Inflammatory macrophage treated with lipopolysaccharide for 1 hour (primary cell): ENCODE data around the gene LY6G5C.
A peak's percentile ranks its signal among the peaks of the same experiment; 100 is the strongest.

ENCODE experiments used
- DNase-seq, 2 donors: peaks; one replicate each; pipeline ENCODE4 v3.0.0-alpha.2; 2020 to 2022

The LY6G5C gene

DNA sequence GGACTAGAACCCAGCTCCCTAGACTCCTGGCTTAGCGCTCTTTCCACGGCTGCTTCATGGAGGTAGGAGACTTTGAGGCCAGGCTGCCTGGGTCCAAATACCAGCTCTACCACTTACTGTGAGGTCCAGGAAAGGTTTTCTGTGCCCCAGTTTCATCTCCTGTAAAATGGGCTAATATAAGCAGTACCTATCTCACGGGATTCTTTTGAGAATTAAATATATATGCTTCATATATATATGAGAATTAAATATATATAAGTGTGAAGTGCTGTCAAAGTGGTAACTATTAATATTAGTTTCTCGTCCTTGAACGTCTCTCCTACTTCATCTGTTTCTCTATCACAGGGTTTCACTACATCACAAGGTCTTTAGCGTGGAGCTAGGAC lies 10.2 kb upstream of the LY6G5C start:
- no peak for DNase-seq

DNA sequence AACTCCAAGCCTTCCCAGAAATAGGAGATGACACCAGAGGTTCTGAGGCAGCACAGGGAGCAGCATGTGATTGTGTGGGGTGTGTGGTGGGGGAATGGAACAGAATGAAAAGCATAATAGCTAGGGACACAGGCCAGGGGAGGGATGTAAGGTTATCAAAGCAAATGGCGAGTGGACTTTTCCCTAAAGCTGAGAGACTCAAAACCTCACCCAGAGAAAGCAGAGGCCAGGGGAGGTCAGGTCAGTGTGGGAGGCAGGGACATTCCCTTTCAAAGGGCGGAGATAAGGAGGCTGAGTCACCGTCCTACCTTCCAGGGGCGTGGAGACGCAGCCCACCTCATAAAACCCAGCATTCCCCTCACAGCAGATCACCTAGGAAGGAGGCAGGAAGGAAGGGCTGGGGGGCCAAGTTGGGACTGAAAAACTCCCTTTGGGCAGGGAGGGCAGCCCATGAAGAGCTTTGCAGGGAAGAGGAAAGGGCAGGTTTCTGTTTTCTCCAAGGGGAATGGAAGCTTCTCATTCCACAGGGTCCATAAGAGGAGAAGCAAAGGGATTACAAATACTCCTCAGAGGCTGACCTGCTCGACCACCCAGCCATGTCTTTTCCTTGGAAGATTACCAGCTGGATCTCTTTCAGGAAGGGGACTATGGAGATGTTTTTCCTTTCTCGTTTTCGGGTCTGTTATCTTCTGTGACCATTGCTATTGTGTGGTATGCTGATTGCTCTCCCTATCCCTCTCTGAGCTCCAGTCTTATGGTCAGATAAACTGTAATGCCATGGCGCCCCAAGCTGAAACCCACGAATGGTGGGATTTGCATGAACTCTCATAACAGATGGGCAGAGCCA lies 9.6 kb upstream of the LY6G5C start:
- peak in 1 of 2 donors; percentile 50 for DNase-seq

DNA sequence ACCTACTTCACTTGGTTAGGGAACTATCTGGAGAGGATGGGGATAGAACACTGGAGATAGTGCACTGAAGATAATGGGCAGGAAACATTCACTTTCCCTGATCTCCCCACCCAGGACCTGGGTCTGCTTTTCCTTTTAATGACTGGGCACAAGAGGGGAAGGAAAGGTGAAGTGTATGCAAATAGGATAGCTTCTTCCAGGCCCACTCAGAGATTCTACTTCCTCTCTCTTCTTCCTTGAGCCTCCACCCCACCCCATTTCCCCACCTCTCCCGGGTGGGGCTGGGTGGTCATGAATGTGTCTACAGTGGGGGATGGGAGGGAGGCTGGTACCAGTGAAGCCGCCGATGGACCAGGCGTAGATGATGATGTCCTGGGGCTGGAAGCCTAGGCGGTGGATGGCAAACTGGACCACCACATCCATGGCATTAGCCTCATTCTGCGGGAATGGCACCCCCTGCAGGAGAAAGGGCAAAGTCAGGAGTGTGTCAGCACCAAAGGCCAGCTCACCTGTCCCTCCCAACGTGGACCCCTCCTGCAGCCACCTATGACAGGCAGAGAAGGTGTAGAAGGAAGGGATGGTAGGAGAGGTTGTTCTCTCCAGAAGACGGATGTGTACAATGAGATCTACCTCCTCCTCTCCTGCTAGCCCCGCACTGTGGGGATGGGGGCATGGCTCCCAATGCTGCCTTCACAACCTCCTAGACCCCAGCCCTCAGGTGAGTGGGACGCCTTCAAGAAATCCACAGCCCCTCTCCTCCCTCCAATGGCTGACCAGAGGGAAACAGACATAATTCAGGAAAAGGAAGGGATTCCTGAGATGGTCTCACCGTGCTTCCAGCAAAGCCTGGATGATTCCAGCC lies 8.6 kb upstream of the LY6G5C start:
- no peak for DNase-seq

DNA sequence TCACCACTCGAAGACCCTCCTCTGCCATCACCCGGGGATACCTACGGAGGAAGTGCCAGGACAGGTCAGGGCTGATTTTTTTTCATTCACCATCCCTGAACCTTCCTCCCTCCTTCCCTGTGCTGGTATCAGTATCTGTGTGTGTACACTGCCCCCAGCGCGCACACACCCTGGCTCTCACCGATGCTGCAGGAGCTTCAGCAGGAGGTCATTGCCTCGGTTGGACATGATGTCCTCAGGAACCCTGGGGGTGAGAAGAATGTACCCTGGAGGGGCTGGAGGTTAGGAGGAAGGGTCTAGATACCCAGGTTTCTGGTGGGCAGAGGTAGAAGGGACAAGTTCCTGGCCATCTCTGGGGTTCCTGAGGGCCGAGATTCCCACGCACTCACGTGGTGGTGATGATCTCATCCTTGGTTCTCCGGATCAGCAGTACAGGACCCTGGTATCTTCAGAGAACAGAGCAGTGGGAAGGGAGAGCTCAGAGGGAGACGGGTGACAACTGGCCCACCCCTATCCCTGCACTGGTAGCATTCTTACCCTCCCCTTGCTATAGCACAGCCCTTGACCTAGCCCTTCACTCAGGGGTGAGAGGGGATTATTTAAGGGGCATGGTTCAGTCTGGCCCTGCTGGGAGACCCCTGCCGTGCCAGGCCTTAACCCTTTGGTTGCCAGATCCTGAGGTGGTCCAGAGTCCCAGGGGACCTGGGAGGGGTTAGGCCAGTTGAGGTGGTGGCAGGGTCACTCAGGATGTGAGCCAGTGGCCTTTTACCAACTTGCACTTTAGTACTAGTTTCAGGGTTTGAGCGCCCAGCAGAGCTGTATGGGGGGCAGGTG lies 7.2 kb upstream of the LY6G5C start:
- no peak for DNase-seq

DNA sequence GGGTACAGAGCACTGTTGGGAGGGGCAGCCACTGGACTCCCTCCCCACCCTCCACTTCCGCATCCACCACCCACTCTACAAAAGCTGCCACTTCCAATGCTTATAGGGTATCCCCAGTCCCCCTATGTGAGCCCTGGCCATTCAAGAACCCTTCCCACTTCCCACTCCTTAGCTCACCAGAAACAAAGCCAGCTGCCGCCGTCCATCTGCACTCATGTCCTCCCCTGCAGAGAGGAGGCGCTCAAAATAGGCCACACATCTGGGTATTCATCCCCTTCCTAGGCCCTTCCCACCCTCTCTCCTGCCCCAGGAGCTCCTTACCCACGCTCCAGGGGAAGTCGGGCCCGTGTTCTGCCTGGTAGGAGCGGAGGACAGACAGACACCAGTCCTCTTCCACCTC lies 6.5 kb upstream of the LY6G5C start:
- no peak for DNase-seq

DNA sequence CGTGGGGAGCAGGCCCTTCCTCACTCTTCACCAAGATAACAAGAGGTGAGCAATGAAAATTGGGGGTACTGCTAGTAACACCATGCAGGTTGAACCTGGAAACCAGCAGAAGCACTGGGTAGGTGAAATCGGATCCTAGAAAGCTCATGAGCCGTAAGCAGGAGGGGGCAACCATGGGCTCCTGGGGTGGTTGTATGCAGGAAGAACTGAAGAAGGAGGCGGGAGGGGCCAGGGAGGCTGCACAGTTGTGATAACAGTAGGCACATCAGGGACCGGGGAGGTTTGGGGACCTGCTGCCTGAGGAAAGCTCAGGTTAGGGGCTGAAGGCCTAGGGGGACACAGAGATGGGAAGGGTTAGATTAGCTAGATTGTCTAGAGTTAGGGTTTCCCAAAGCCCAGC lies 5.6 kb upstream of the LY6G5C start:
- DNase-seq: no peak

DNA sequence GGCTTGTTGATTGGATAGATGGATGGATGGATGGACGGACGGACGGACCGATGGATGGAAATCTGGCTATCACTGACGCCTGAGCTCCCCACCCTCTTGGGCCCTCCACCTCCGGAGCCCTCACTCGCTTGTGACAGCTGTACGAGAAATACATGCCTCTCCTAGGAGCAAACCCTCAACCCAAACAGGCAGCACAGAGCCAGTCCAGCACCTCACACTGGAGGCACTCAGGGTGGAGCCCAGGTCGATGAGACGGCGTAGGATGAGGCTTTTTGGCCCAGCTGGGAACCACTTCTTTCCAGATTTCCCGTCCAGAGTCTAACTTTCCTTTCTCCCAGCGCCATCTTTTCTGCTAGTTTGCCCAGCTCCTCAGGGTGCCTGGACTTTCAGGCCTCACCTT lies 2.7 kb upstream of the LY6G5C start:
- no peak for DNase-seq

DNA sequence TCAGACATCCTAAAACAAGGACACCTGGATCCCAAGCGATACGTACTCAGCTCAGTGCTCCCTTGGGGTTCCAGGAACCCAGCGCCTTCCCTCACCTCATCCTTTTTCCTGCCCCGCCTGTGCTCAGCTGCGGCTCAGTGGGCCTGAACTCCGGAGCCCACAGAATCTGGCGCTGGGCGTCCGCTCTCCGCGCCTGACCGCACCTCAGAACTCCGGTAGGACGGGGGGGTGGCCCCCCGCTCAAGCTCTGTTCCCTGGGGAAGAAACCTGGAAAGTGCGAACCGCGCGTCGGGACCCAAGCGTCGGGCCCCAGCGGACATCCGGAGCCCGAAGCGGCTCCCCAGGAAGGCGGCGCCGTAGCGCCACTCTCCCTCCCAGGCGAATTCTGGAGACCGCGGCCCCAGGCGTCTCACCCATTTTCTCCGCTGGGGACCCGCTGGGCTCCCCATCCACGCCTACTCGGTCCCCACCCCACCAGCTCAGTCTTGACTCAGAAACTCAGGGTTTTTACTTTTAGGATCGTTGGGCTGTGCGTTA lies 336 bp upstream of the LY6G5C start:
- DNase-seq: peak in 1 of 2 donors; percentile 54

DNA sequence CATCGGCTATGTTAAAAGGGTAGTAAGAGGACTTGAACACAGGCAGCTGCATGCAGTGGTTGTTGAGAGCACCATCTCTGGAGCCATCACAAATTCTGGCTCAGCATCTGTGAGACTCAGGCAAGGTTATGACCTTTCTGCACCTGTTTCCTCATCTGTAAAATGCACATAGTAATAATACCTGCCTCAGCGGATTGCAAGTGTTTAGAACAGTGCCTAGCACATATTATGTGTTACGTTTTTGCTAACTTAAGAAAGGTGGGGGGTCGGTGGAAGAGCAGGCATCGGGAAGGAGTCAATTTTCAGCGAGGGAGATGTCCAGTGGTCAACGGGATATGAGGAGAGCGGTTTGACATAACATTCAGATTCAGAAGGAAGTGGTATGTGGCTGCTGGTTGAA lies 2.9 kb downstream of the LY6G5C start:
- no peak for DNase-seq

DNA sequence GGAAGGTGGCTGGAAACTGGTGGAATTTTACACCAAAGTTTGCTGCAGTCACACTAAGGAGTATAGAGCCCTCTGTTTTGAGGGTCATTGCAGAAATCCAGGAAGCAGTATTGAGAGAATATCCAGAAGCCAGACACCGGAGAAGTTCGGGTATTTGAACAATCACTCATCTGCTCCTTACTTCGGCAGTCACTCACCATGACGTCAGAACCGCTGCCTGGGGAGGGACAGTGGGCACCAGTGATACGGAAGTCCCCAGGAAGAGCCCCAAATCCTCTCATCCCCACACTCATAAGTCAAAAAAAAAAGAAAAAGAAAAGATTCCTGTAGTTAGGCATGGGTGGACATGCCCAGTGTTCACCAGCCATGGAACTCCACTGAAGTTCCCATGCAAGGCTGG lies 4.0 kb downstream of the LY6G5C start:
- DNase-seq: no peak

DNA sequence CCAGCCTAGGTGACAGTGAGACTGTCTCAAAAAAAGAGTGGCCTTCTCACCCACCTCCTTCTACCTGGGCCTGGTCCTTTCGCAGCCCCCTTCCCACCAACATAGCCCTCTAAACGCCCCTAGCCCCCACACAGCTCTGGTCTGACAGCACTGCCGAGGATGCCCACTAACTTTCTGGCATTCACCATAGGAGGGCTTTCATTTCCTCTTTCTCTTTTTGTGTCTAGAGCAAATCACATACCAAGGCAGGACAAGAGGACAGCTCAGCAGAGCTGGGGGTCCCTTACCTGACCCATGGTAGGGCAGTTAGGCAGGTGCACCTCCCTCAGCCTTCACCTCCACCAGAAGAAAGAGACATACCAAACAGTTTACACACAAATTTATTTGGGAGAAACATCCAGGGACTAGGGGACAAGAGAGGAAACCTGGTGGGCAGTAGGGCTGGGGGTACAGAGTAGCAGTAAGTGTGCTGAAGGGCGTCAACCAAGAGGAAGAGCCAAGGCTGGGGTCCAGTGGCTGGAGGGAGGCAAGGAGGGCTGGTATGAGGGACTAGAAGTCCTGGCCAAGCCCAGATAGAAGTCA lies 4.5 kb downstream of the LY6G5C start:
- no peak for DNase-seq

DNA sequence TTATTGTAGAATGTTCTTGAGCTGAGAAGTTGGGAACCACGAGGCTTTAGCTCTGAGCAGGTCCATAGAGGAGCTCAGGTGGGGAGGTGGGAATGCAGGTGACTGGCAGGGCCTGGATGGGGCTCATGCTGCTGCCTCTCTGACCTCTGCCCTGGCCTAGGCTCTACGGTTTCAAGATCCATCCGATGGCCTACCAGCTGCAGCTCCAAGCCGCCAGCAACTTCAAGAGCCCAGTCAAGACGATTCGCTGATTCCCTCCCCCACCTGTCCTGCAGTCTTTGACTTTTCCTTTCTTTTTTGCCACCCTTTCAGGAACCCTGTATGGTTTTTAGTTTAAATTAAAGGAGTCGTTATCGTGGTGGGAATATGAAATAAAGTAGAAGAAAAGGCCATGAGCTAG lies 11.2 kb downstream of the LY6G5C start, which contains the start of gene LY6G5B:
Gene LY6G5B, plus strand, starts transcription at position 301 of the 400 bp plus-strand sequence. CDS start 975 bp downstream, outside the sequence.
- DNase-seq: no peak

DNA sequence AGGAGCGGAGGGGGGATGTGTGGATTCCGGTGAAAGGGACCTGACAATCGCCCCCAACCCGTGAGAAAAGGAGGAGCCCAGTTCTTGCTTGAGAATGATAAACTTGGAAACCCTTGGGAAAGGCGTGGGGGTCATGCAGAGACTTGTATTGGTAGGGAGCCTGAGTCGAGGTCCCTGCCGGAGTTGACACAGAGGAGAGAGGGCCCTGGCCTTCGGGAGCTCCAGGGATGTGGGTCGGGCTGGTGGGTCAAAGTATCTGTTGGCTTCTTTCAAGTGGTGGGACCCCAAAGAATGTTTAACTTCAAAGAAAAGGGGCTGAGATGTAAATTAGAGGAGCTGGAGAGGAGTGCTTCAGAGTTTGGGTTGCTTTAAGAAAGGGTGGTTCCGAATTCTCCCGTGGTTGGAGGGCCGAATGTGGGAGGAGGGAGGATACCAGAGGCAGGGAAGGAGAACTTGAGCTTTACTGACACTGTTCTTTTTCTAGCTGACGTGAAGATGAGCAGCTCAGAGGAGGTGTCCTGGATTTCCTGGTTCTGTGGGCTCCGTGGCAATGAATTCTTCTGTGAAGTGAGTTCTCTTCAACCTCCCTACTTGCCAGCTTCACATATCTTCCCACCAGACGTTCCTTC lies 14.4 kb downstream of the LY6G5C start:
- peak; percentile 67 to 75 for DNase-seq

DNA sequence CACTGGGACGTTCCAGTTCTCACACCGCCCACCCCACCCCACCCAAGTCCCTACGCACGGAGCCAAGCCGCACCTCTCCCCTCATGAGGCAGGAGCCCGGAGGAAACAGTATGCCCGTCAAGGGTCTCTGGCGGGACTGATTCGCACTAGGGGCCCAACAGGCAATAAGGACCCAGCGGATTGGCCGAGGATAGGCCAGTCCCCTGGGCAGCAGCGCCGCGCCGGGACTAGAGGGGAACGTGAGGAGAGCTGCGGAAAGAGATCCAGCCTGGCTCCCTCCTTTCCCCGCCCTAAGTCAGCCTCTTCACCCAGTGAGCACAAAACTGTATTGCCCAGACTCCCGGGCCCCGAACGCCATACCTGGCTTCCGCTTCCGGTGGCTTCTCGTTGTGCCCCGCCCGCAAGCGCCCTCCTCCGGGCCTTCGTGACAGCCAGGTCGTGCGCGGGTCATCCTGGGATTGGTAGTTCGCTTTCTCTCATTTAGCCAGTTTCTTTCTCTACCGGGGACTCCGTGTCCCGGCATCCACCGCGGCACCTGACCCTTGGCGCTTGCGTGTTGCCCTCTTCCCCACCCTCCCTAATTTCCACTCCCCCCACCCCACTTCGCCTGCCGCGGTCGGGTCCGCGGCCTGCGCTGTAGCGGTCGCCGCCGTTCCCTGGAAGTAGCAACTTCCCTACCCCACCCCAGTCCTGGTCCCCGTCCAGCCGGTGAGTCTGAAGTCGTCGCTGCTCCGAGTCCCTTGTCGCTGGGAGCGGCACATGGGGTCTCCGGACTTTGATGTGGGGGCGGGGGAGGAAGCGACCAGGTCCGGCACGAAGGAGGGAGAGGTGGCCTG lies 15.1 kb downstream of the LY6G5C start, which contains the start of gene CSNK2B:
Gene CSNK2B, plus strand, starts transcription at position 580 of the 836 bp plus-strand sequence. CDS start 752 bp downstream, outside the sequence.
- DNase-seq: peak; percentile 98

DNA sequence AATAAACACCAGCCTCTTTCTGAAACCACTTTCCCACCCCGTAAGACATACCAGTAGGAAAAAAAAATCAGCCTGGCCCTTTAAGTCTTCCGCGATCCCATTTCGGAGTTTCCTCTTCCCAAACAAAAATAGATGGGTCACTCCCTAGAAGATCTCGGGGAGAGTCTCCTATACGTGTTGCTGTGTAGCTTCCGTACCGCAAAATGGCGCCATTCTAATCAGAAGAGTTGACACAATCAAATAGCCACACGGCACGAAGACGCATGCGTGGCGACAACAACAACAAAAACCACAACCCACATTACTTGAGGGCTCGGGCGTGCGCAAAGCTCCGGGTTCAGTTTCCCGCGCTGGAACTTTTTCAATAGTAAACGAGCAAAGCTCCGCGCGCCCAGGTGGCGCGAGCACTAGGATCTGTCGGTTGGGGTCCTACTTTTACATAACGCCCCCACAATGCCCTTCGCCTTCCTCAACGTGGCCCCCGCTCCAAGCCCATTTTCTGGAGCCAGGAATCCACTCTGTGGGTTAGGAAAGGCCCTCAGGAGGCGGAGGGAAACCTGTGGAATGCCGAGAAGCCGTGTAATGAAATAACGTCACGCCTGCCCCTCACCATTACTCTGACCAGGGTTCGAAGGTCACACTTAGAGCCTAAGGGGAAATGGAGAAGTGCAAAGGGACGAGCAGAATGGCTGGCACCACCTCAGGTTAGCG lies 15.9 kb downstream of the LY6G5C start, which contains the start of gene GPANK1:
Gene GPANK1, minus strand, starts transcription at position 208 of the 711 bp plus-strand sequence. CDS start 519 bp downstream, outside the sequence.
- DNase-seq: peak; percentile 94 to 95

DNA sequence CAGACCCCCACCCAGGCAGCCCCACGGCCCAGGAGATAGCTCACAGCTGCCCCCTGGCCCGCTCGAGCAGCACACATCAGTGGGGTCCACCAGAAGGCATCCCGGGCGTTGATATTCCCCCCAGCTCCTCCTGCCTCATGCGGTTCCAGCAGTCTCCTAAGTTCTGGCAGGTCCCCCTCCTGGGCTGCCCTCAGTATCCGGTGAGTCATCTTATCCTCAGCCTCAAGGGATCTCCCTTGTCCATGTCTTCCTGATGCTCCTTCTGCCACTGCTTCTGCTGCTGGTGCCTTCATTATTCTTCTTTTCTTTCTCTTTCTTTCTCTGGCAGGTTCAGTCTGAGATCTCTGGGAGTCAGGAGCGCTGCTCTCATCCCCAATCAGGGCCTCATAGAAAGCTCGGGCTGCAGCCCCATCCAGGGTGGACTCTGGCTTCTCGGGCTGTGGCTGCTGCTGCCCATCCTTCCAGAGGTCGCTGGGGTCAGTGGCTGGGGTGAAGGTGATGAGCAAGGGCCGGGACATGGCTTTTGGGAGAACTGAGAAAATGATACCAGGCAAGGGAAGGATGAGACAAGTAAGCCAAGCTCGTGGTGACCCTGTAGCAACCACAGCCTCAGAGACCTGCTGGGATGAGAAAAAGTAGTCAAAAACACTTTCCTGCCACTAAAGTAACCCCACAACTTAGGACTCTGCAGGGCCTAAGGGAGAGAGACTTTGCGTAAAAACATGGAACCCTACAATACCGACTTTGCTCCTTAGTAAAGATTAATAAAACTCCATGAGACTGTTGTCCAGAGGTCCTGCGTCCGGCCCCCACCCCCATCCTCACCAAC lies 16.7 kb downstream of the LY6G5C start:
- DNase-seq: no peak

DNA sequence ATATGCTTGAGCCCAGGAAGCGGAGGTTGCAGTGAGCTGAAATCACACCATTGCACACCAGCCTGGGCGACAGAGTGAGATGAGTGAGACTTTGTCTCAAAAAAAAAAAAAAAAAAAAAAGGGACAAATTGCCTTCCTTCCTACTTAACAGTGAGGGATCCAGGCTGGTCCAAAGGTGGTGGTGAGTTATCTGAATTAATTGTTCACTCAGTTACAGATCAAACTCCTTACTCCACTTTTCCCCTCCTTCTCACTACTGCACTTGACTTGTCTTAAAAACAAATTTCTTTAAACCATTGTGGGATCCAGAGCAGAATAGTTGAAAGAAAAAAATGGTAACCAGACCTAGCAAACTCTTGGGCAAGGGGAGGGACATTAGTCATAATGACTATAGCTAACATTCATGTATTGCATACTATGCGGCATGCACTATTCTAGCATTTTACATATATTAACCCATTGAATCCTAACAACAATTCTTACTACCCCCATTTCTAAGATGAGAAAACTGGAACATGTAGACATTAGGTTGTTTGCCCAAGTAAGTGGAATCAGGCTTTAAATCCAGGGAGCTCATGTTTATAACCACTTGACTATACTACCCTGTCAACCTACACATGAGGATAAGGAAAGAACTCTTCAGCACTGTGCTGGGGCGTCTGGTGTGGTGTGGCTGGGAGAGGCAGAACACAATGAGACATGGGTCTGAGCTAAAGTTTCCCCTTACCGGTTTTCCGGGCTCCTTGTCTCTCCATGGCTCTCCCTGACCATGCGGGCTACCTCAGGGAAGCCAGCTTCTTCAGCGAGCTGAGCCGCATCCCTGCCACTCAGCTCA lies 17.5 kb downstream of the LY6G5C start:
- DNase-seq: peak; percentile 43 to 48
